OCI-LY7 (cell line): ENCODE results near the gene RAD51AP2. TPM values are rescaled to one million over a fixed set of nuclear protein-coding genes. Genes with fewer than 3 reads are reported as not detected.
"Not testable (repeated sequence)": the region's sequence is repeated elsewhere in the genome, so short reads cannot be mapped to it uniquely, and the experiment has no call there.

Source experiments
- BruUV-seq: library from RNA; stranded (reverse); fragments of 400-500 nt; replicated peaks from 2 replicates; lab custom pipeline; 2021; lab: Mats Ljungman, UMichigan
- CTCF ChIA-PET: fragments of 300-600 bp; sonication (Branson Sonifier 250); formaldehyde crosslinking; loops from one replicate; lab custom pipeline; 2022; ENCODE audit warnings: antibody characterized with exemption; ENCODE audit not compliant: unreplicated experiment; lab: Charles Lee
- POLR2A ChIA-PET: fragments of 300-600 bp; sonication (Branson Sonifier 250); formaldehyde crosslinking; loops from one replicate; lab custom pipeline; 2022; ENCODE audit warnings: antibody characterized with exemption; lab: Charles Lee
- DNase-seq: peaks from one replicate; pipeline ENCODE4 v3.0.0-alpha.2; 2015; ENCODE audit warnings: low spot score
- H2AFZ ChIP-seq: fragments of 200-600 bp; sonication (generic), shearing (Covaris generic); 2 replicates; pipeline ENCODE4 v1.6.1; 2014; ENCODE audit warnings: mild to moderate bottlenecking, antibody characterized with exemption, low read length, moderate library complexity
- H3K27ac ChIP-seq: fragments of 200-600 bp; sonication (generic); 2 replicates; pipeline ENCODE4 v1.5.1; 2014; ENCODE audit warnings: mixed run types, low read depth, mild to moderate bottlenecking, moderate library complexity, low read length, inconsistent platforms; ENCODE audit not compliant: poor library complexity, severe bottlenecking
- H3K36me3 ChIP-seq: fragments of 200-600 bp; sonication (generic); 2 replicates; pipeline ENCODE4 v1.6.1; 2014; ENCODE audit warnings: mild to moderate bottlenecking, antibody characterized with exemption, low read length, moderate library complexity, mixed read lengths; ENCODE audit not compliant: insufficient read depth
- H3K4me1 ChIP-seq: fragments of 200-600 bp; sonication (generic); 2 replicates; pipeline ENCODE4 v1.5.1; 2014; ENCODE audit warnings: mild to moderate bottlenecking, low read length; ENCODE audit not compliant: insufficient read depth, poor library complexity, severe bottlenecking
- H3K4me2 ChIP-seq: fragments of 200-600 bp; sonication (generic); 2 replicates; pipeline ENCODE4 v1.6.1; 2014; ENCODE audit warnings: mild to moderate bottlenecking, low read length
- H3K4me3 ChIP-seq: fragments of 200-600 bp; sonication (generic); 2 replicates; pipeline ENCODE4 v1.5.1; 2014; ENCODE audit warnings: mild to moderate bottlenecking, low read depth, low read length; ENCODE audit not compliant: poor library complexity, severe bottlenecking
- H3K79me2 ChIP-seq: fragments of 200-600 bp; sonication (generic); 2 replicates; pipeline ENCODE4 v1.6.1; 2016; ENCODE audit warnings: low read depth, mild to moderate bottlenecking, low read length, moderate library complexity, mixed read lengths; ENCODE audit not compliant: insufficient read depth
- H3K9me2 ChIP-seq: fragments of 200-600 bp; sonication (generic); 2 replicates; pipeline ENCODE4 v1.6.1; 2016; ENCODE audit warnings: mild to moderate bottlenecking, low read length, mixed read lengths; ENCODE audit not compliant: insufficient read depth
- H3K9me3 ChIP-seq: fragments of 200-600 bp; sonication (generic); 2 replicates; pipeline ENCODE4 v1.6.1; 2014; ENCODE audit warnings: mild to moderate bottlenecking, mixed run types, low read length, mixed read lengths
- H4K20me1 ChIP-seq: fragments of 200-600 bp; sonication (generic); 2 replicates; pipeline ENCODE4 v1.6.1; 2014; ENCODE audit warnings: mild to moderate bottlenecking, antibody characterized with exemption, low read length, moderate library complexity, mixed read lengths; ENCODE audit not compliant: insufficient read depth
- CTCF ChIP-seq: fragments of 200-600 bp; sonication (generic); conservative IDR thresholded peaks from 2 replicates; pipeline ENCODE4 v1.5.1; 2014; ENCODE audit warnings: mild to moderate bottlenecking, antibody characterized with exemption, low read length, moderate library complexity, mixed read lengths
- EZH2phosphoT487 ChIP-seq: fragments of 200-600 bp; sonication (generic); IDR thresholded peaks from 2 replicates; pipeline ENCODE4 v1.6.1; 2018; ENCODE audit warnings: low read depth, borderline replicate concordance, mild to moderate bottlenecking, mixed run types, antibody characterized with exemption, low read length, moderate library complexity, mixed read lengths
- intact Hi-C: fragments of 100-400 bp; cut with micrococcal nuclease; formaldehyde crosslinking; loops from one replicate; pipeline ENCODE4 v1.10.0; 2022; ENCODE audit not compliant: unreplicated experiment
- total RNA-seq, 2 experiments: library from RNA; depleted of rRNA in 1 of 2; stranded (reverse); fragments of >200 nt in 1 of 2; shearing (Covaris generic) in 1 of 2; gene quantifications; 2 replicates each; pipeline ENCODE4 v1.2.3, GENCODE V29; 2014 to 2022

Gene RAD51AP2
- total RNA-seq, 2 experiments from 2014 or later, result 0.35 TPM; not detected in 1

- intact Hi-C loops, result no loop called here
- H3K9me2 ChIP-seq, result no peaks in the 10 kb centered on the region
- no peak overlapping the region for H3K27ac ChIP-seq
- H3K9me3 ChIP-seq, result no peaks in the 10 kb centered on the region
- no peak overlapping the region for H3K4me2 ChIP-seq
- no peaks in the 10 kb centered on the region for H3K36me3 ChIP-seq
- no peaks in the 10 kb centered on the region for H3K4me1 ChIP-seq
- H2AFZ ChIP-seq, result no peak overlapping the region
- no peaks in the 10 kb centered on the region for H3K79me2 ChIP-seq
- no peak for DNase-seq
- CTCF ChIA-PET, result no interaction called here
- TF ChIP-seq EZH2phosphoT487, result no peak
- POLR2A ChIA-PET, result interaction anchor here (0.6 to 1.6 kb wide), 3 partner anchors 12 to 103 kb away, joined by 3 read pairs; no protein-coding TSS in a partner anchor
- no peaks in the 10 kb centered on the region for H4K20me1 ChIP-seq
- no TSS peak for BruUV-seq
- no peak overlapping the region for H3K4me3 ChIP-seq
Measured at GRCh38 chr2:17506736-17507616, 11.3 kb downstream of the RAD51AP2 start.

GRCh38 chr2:17497718-17498117, 20.5 kb downstream of the RAD51AP2 start:
- CTCF ChIA-PET, result no interaction called here
- POLR2A ChIA-PET, result no interaction called here
- no peaks in the 10 kb centered on the region for H3K36me3 ChIP-seq

GRCh38 chr2:17495590-17495989, 22.6 kb downstream of the RAD51AP2 start:
- Histone ChIP-seq H3K27ac (no peak overlapping the region), H3K9me2 (no peaks in the 10 kb centered on the region), H3K4me1 (no peaks in the 10 kb centered on the region), H2AFZ (no peak overlapping the region), H4K20me1 (no peaks in the 10 kb centered on the region), H3K79me2 (no peaks in the 10 kb centered on the region), H3K4me3 (no peak overlapping the region), H3K36me3 (no peaks in the 10 kb centered on the region), H3K4me2 (no peak overlapping the region), H3K9me3 (no peaks in the 10 kb centered on the region)
- BruUV-seq, result no TSS peak
- DNase-seq, result no peak
- CTCF ChIA-PET, result no interaction called here
- POLR2A ChIA-PET, result interaction anchor here (1.0 to 1.5 kb wide), 2 partner anchors 10 kb away, joined by 3 read pairs; no protein-coding TSS in a partner anchor
- intact Hi-C loops, result no loop called here
- TF ChIP-seq CTCF (no peak), EZH2phosphoT487 (no peak)

More at GRCh38 chr2:17497718-17498117, 20.5 kb downstream of the RAD51AP2 start:
- H3K9me2 ChIP-seq, result no peaks in the 10 kb centered on the region
- H3K9me3 ChIP-seq, result no peaks in the 10 kb centered on the region
- H3K4me3 ChIP-seq, result no peak overlapping the region
- H3K4me2 ChIP-seq, result no peak overlapping the region
- DNase-seq, result no peak
- BruUV-seq, result no TSS peak
- no peaks in the 10 kb centered on the region for H4K20me1 ChIP-seq
- TF ChIP-seq EZH2phosphoT487 (no peak), CTCF (no peak)
- no peaks in the 10 kb centered on the region for H3K4me1 ChIP-seq
- no peak overlapping the region for H2AFZ ChIP-seq
- intact Hi-C loops, result no loop called here
- no peaks in the 10 kb centered on the region for H3K79me2 ChIP-seq
- no peak overlapping the region for H3K27ac ChIP-seq

GRCh38 chr2:17490165-17490564, 28.1 kb downstream of the RAD51AP2 start:
- DNase-seq, CTCF ChIA-PET, H2AFZ ChIP-seq, H3K9me3 ChIP-seq, H3K79me2 ChIP-seq, H3K4me2 ChIP-seq, H3K9me2 ChIP-seq, H3K4me3 ChIP-seq, H3K36me3 ChIP-seq, H3K27ac ChIP-seq, H3K4me1 ChIP-seq, BruUV-seq, intact Hi-C loops, H4K20me1 ChIP-seq: not testable (repeated sequence)
- POLR2A ChIA-PET, result interaction anchor here (0.9 kb wide), 1 partner anchor 27 kb away, joined by 3 read pairs; no protein-coding TSS in a partner anchor

- BruUV-seq, DNase-seq, H3K9me2 ChIP-seq, H3K4me1 ChIP-seq, H3K4me2 ChIP-seq, H3K27ac ChIP-seq, H3K9me3 ChIP-seq, H3K36me3 ChIP-seq, intact Hi-C loops, H3K4me3 ChIP-seq, H3K79me2 ChIP-seq, H2AFZ ChIP-seq, H4K20me1 ChIP-seq, POLR2A ChIA-PET, CTCF ChIA-PET: not testable (repeated sequence)
Measured at GRCh38 chr2:17488610-17489009, 29.6 kb downstream of the RAD51AP2 start.
